SU-DHL-6 (cell line): ENCODE measurements around the gene PXDN.
"Not testable (repeated sequence)": the region's sequence is repeated elsewhere in the genome, so short reads cannot be mapped to it uniquely, and the experiment has no call there.

Source experiments
- H2AFZ ChIP-seq: fragments of 200-600 bp; sonication (generic); 2 replicates; pipeline ENCODE4 v1.6.1; 2014; ENCODE audit warnings: low read depth, mild to moderate bottlenecking, moderate library complexity, mixed read lengths, antibody characterized with exemption, low read length; ENCODE audit not compliant: severe bottlenecking
- H3F3A ChIP-seq: fragments of 200-600 bp; shearing (Covaris generic); 2 replicates; pipeline ENCODE4 v1.6.0; 2016; ENCODE audit warnings: antibody characterized with exemption, mild to moderate bottlenecking; ENCODE audit not compliant: insufficient read depth
- H3K27ac ChIP-seq: fragments of 200-600 bp; sonication (generic); 2 replicates; pipeline ENCODE4 v1.5.1; 2016; ENCODE audit warnings: low read depth, mild to moderate bottlenecking, low read length, moderate library complexity, mixed read lengths
- H3K27me3 ChIP-seq: fragments of 200-600 bp; sonication (generic), shearing (Covaris generic); 2 replicates; pipeline ENCODE4 v1.6.0; 2014; ENCODE audit warnings: mild to moderate bottlenecking, low read length
- H3K36me3 ChIP-seq: fragments of 200-600 bp; sonication (generic); 2 replicates; pipeline ENCODE4 v1.6.1; 2014; ENCODE audit warnings: mild to moderate bottlenecking, low read length, mixed read lengths
- H3K4me2 ChIP-seq: fragments of 300-600, 200-600 bp; shearing (Covaris generic), sonication (generic); 2 replicates; pipeline ENCODE4 v1.6.0; 2014; ENCODE audit warnings: low read length, low read depth, mild to moderate bottlenecking; ENCODE audit not compliant: poor library complexity, severe bottlenecking
- H3K4me3 ChIP-seq: fragments of 200-600 bp; sonication (generic); 2 replicates; pipeline ENCODE4 v1.5.1; 2014; ENCODE audit warnings: antibody characterized with exemption, low read length, mild to moderate bottlenecking, mixed read lengths; ENCODE audit not compliant: insufficient read depth, poor library complexity, severe bottlenecking
- H3K79me2 ChIP-seq: fragments of 200-600 bp; sonication (generic); 2 replicates; pipeline ENCODE4 v1.6.1; 2014; ENCODE audit warnings: mild to moderate bottlenecking, low read length, moderate library complexity; ENCODE audit not compliant: insufficient read depth
- H3K9ac ChIP-seq: fragments of 200-600 bp; sonication (generic); 2 replicates; pipeline ENCODE4 v1.7.0; 2014; ENCODE audit warnings: mild to moderate bottlenecking, low read length
- H3K9me2 ChIP-seq: fragments of 200-600 bp; sonication (generic); replicated peaks from 2 replicates; pipeline ENCODE4 v1.6.1; 2014; ENCODE audit warnings: low read length; ENCODE audit not compliant: insufficient read depth
- H3K9me3 ChIP-seq: fragments of 200-600 bp; sonication (generic); 2 replicates; pipeline ENCODE4 v1.6.1; 2014; ENCODE audit warnings: low read length, mixed read lengths; ENCODE audit not compliant: insufficient read depth
- H4K20me1 ChIP-seq: fragments of 200-600 bp; sonication (generic); 2 replicates; pipeline ENCODE4 v1.6.1; 2014; ENCODE audit warnings: low read depth, mild to moderate bottlenecking, antibody characterized with exemption, low read length, moderate library complexity, mixed read lengths
- CTCF ChIP-seq: fragments of 200-600 bp; sonication (generic); IDR thresholded peaks from one replicate; pipeline ENCODE4 v1.5.1; 2017; ENCODE audit warnings: antibody characterized with exemption, mild to moderate bottlenecking, low read length, moderate library complexity; ENCODE audit not compliant: insufficient read depth, poor library complexity, severe bottlenecking
- EZH2phosphoT487 ChIP-seq: fragments of 200-600 bp; sonication (generic), shearing (Covaris generic); conservative IDR thresholded peaks from 2 replicates; pipeline ENCODE4 v1.6.1; 2018; ENCODE audit warnings: mild to moderate bottlenecking, antibody characterized with exemption, low read length, moderate library complexity, mixed read lengths

Gene PXDN

GRCh38 chr2:1767939-1768691, 23.8 kb upstream of the PXDN start:
- Histone ChIP-seq H3K79me2 (no peaks in the 10 kb centered on the region), H3F3A (no peaks in the 10 kb centered on the region), H3K27ac (no peak overlapping the region), H3K4me3 (no peak overlapping the region), H3K36me3 (no peaks in the 10 kb centered on the region), H3K9ac (no peak overlapping the region), H3K4me2 (no peak overlapping the region), H4K20me1 (no peaks in the 10 kb centered on the region), H3K9me2 (no peaks in the 10 kb centered on the region), H3K27me3 (no peaks in the 10 kb centered on the region), H2AFZ (no peak overlapping the region), H3K9me3 (no peaks in the 10 kb centered on the region)
- TF ChIP-seq CTCF (no peak), EZH2phosphoT487 (no peak)

- TF ChIP-seq CTCF (no peak), EZH2phosphoT487 (no peak)
- Histone ChIP-seq H3K9me2 (no peaks in the 10 kb centered on the region), H3F3A (no peaks in the 10 kb centered on the region), H4K20me1 (no peaks in the 10 kb centered on the region), H3K4me2 (no peak overlapping the region), H3K79me2 (no peaks in the 10 kb centered on the region), H3K36me3 (no peaks in the 10 kb centered on the region), H3K27me3 (no peaks in the 10 kb centered on the region), H2AFZ (no peak overlapping the region), H3K9ac (no peak overlapping the region), H3K4me3 (no peak overlapping the region), H3K9me3 (no peaks in the 10 kb centered on the region), H3K27ac (no peak overlapping the region)
Measured at GRCh38 chr2:1766851-1767811, 22.8 kb upstream of the PXDN start.

GRCh38 chr2:1766425-1766824, 22.1 kb upstream of the PXDN start:
- Histone ChIP-seq H3K9me3 (no peaks in the 10 kb centered on the region), H3K4me2 (no peak overlapping the region), H2AFZ (no peak overlapping the region), H3K79me2 (no peaks in the 10 kb centered on the region), H4K20me1 (no peaks in the 10 kb centered on the region), H3K9ac (no peak overlapping the region), H3F3A (no peaks in the 10 kb centered on the region), H3K27me3 (no peaks in the 10 kb centered on the region), H3K36me3 (no peaks in the 10 kb centered on the region), H3K27ac (no peak overlapping the region), H3K4me3 (no peak overlapping the region), H3K9me2 (no peaks in the 10 kb centered on the region)
- TF ChIP-seq CTCF (no peak), EZH2phosphoT487 (no peak)

GRCh38 chr2:1765201-1765600, 20.9 kb upstream of the PXDN start:
- not testable (repeated sequence) for H3K36me3 ChIP-seq, H3K4me2 ChIP-seq, H3K9me3 ChIP-seq, H3K27ac ChIP-seq, H3K9ac ChIP-seq, H3F3A ChIP-seq, H3K79me2 ChIP-seq, H2AFZ ChIP-seq, H3K4me3 ChIP-seq, H3K9me2 ChIP-seq, H3K27me3 ChIP-seq, H4K20me1 ChIP-seq
